ENCODE data around the gene CSF1.
"Not testable (repeated sequence)": the region's sequence is repeated elsewhere in the genome, so short reads cannot be mapped to it uniquely, and the experiment has no call there.

Gene CSF1

GRCh38 chr1:109917051-109917767 lies 6.6 kb downstream of the CSF1 start:
- H3K27me3 ChIP-seq (ENCODE audit: control insufficient read depth, insufficient read depth, low read length): peaks cover 4% of the 10 kb centered on the region
- H3K9ac ChIP-seq (ENCODE audit: low read depth, low read length): no peak overlapping the region
- peaks cover 5% of the 10 kb centered on the region for H3K36me3 ChIP-seq (ENCODE audit: control insufficient read depth, insufficient read depth, low read length)
- H3K4me3 ChIP-seq (ENCODE audit: low read depth, low read length): no peak overlapping the region
- H3K4me1 ChIP-seq (ENCODE audit: control insufficient read depth, insufficient read depth, low read length): peaks cover 1% of the 10 kb centered on the region
- H3K9me3 ChIP-seq (ENCODE audit: control insufficient read depth, insufficient read depth, low read length): no peaks in the 10 kb centered on the region

DNA sequence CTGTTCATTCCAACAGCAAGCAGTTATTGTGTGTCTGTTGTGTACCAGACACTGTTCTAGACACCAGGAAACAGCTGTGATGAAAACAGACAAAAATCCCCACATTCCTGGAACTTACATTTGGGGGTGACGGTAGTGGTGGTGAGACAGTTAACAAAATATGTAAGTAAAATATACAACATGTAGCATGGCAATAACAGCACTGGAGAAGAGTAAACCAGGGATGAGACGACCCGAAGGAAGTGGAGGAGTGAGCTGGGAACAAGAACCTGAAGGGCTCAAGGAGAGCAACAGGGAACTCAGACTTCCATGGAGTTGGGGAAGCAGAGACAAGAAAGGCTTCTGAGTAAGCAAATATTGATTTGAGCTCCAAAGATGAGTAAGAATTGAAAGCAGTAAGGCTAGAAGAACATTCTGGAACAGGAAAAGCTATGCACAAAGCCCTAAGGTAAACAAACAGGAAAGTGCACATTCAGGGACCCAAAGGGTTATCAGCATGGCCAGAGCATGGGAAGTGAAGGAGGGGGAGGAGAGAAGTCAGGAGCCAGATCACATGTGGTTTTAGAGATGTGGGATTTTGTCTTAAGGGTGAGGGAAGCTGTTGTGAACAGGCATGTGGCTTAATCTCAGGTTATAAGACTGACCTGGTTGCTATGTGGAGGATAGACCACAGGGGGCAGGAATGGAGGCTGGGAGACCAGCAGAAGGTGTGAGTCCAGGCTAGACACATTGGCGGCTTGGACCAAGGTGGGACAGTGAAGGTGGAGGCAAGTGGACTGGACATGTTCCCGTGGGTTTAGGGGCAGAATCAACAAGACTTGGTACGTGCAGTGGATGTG lies 7.3 kb downstream of the CSF1 start:
- Histone ChIP-seq H3K9ac (ENCODE audit: low read depth, low read length) (no peak overlapping the region), H3K9me3 (ENCODE audit: control insufficient read depth, insufficient read depth, low read length) (no peaks in the 10 kb centered on the region), H3K4me1 (ENCODE audit: control insufficient read depth, insufficient read depth, low read length) (no peaks in the 10 kb centered on the region), H3K4me3 (ENCODE audit: low read depth, low read length) (no peak overlapping the region), H3K36me3 (ENCODE audit: control insufficient read depth, insufficient read depth, low read length) (peaks cover 5% of the 10 kb centered on the region), H3K27me3 (ENCODE audit: control insufficient read depth, insufficient read depth, low read length) (no peaks in the 10 kb centered on the region)

- H3K4me1 ChIP-seq (ENCODE audit: control insufficient read depth, insufficient read depth, low read length): no peaks in the 10 kb centered on the region
- no peaks in the 10 kb centered on the region for H3K9me3 ChIP-seq (ENCODE audit: control insufficient read depth, insufficient read depth, low read length)
- H3K36me3 ChIP-seq (ENCODE audit: control insufficient read depth, insufficient read depth, low read length): peaks cover 5% of the 10 kb centered on the region
- H3K9ac ChIP-seq (ENCODE audit: low read depth, low read length): no peak overlapping the region
- H3K4me3 ChIP-seq (ENCODE audit: low read depth, low read length): no peak overlapping the region
- no peaks in the 10 kb centered on the region for H3K27me3 ChIP-seq (ENCODE audit: control insufficient read depth, insufficient read depth, low read length)
These were observed 8.0 kb downstream of the CSF1 start for GRCh38 chr1:109918671-109919070.

DNA sequence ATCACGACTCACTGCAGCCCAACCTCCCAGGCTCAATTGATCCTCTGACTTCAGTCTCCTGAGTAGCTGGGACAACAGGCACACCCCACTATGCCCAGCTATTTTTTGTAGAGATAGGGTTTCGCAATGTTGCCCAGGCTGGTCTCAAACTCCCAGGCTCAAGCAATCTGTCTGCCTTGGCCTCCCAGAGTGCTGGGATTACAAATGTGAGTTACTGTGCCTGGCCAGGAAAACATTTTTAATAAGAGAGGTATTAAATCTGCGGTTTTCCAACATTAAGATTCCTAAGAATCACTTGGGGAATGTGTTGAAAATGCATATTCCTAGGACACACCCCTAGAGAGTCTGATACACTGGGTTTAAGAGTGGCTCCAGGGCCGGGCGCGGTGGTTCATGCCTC lies 8.7 kb downstream of the CSF1 start:
- Histone ChIP-seq H3K4me3 (ENCODE audit: low read depth, low read length) (no peak overlapping the region), H3K9me3 (ENCODE audit: control insufficient read depth, insufficient read depth, low read length) (no peaks in the 10 kb centered on the region), H3K36me3 (ENCODE audit: control insufficient read depth, insufficient read depth, low read length) (peaks cover 7% of the 10 kb centered on the region)

GRCh38 chr1:109920391-109920790 lies 9.7 kb downstream of the CSF1 start:
- not testable (repeated sequence) for H3K4me3 ChIP-seq (ENCODE audit: low read depth, low read length); H3K36me3 ChIP-seq (ENCODE audit: control insufficient read depth, insufficient read depth, low read length); H3K9me3 ChIP-seq (ENCODE audit: control insufficient read depth, insufficient read depth, low read length); H3K4me1 ChIP-seq (ENCODE audit: control insufficient read depth, insufficient read depth, low read length); H3K27me3 ChIP-seq (ENCODE audit: control insufficient read depth, insufficient read depth, low read length); H3K9ac ChIP-seq (ENCODE audit: low read depth, low read length)

More for the DNA sequence above, 8.7 kb downstream of the CSF1 start:
- H3K27me3 ChIP-seq (ENCODE audit: control insufficient read depth, insufficient read depth, low read length): no peaks in the 10 kb centered on the region
- no peak overlapping the region for H3K9ac ChIP-seq (ENCODE audit: low read depth, low read length)
- no peaks in the 10 kb centered on the region for H3K4me1 ChIP-seq (ENCODE audit: control insufficient read depth, insufficient read depth, low read length)

- Histone ChIP-seq H3K9ac (ENCODE audit: low read depth, low read length) (no peak overlapping the region), H3K4me1 (ENCODE audit: control insufficient read depth, insufficient read depth, low read length) (no peaks in the 10 kb centered on the region), H3K36me3 (ENCODE audit: control insufficient read depth, insufficient read depth, low read length) (peaks cover 8% of the 10 kb centered on the region), H3K27me3 (ENCODE audit: control insufficient read depth, insufficient read depth, low read length) (no peaks in the 10 kb centered on the region), H3K4me3 (ENCODE audit: low read depth, low read length) (no peak overlapping the region), H3K9me3 (ENCODE audit: control insufficient read depth, insufficient read depth, low read length) (no peaks in the 10 kb centered on the region)
These were observed 11.7 kb downstream of the CSF1 start for GRCh38 chr1:109922326-109922725.

DNA sequence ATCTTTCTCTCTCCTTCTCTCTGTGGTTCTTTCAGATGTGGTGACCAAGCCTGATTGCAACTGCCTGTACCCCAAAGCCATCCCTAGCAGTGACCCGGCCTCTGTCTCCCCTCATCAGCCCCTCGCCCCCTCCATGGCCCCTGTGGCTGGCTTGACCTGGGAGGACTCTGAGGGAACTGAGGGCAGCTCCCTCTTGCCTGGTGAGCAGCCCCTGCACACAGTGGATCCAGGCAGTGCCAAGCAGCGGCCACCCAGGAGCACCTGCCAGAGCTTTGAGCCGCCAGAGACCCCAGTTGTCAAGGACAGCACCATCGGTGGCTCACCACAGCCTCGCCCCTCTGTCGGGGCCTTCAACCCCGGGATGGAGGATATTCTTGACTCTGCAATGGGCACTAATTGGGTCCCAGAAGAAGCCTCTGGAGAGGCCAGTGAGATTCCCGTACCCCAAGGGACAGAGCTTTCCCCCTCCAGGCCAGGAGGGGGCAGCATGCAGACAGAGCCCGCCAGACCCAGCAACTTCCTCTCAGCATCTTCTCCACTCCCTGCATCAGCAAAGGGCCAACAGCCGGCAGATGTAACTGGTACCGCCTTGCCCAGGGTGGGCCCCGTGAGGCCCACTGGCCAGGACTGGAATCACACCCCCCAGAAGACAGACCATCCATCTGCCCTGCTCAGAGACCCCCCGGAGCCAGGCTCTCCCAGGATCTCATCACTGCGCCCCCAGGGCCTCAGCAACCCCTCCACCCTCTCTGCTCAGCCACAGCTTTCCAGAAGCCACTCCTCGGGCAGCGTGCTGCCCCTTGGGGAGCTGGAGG lies 12.7 kb downstream of the CSF1 start:
- Histone ChIP-seq H3K9ac (ENCODE audit: low read depth, low read length) (no peak overlapping the region), H3K4me3 (ENCODE audit: low read depth, low read length) (no peak overlapping the region), H3K9me3 (ENCODE audit: control insufficient read depth, insufficient read depth, low read length) (no peaks in the 10 kb centered on the region), H3K4me1 (ENCODE audit: control insufficient read depth, insufficient read depth, low read length) (no peaks in the 10 kb centered on the region), H3K36me3 (ENCODE audit: control insufficient read depth, insufficient read depth, low read length) (peaks cover 8% of the 10 kb centered on the region), H3K27me3 (ENCODE audit: control insufficient read depth, insufficient read depth, low read length) (no peaks in the 10 kb centered on the region)

DNA sequence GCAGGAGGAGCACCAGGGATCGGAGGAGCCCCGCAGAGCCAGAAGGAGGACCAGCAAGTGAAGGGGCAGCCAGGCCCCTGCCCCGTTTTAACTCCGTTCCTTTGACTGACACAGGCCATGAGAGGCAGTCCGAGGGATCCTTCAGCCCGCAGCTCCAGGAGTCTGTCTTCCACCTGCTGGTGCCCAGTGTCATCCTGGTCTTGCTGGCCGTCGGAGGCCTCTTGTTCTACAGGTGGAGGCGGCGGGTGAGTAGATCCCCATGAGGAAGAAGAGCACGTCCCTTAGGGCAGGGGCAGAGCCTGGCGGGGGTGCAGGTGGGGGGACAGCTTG lies 13.3 kb downstream of the CSF1 start:
- Histone ChIP-seq H3K9ac (ENCODE audit: low read depth, low read length) (no peak overlapping the region), H3K27me3 (ENCODE audit: control insufficient read depth, insufficient read depth, low read length) (no peaks in the 10 kb centered on the region), H3K4me1 (ENCODE audit: control insufficient read depth, insufficient read depth, low read length) (no peaks in the 10 kb centered on the region), H3K9me3 (ENCODE audit: control insufficient read depth, insufficient read depth, low read length) (no peaks in the 10 kb centered on the region), H3K36me3 (ENCODE audit: control insufficient read depth, insufficient read depth, low read length) (peaks cover 8% of the 10 kb centered on the region), H3K4me3 (ENCODE audit: low read depth, low read length) (no peak overlapping the region)

- Histone ChIP-seq H3K4me3 (ENCODE audit: low read depth, low read length) (no peak overlapping the region), H3K4me1 (ENCODE audit: control insufficient read depth, insufficient read depth, low read length) (no peaks in the 10 kb centered on the region), H3K9me3 (ENCODE audit: control insufficient read depth, insufficient read depth, low read length) (no peaks in the 10 kb centered on the region), H3K9ac (ENCODE audit: low read depth, low read length) (no peak overlapping the region), H3K27me3 (ENCODE audit: control insufficient read depth, insufficient read depth, low read length) (no peaks in the 10 kb centered on the region), H3K36me3 (ENCODE audit: control insufficient read depth, insufficient read depth, low read length) (peaks cover 10% of the 10 kb centered on the region)
These were observed 13.7 kb downstream of the CSF1 start for GRCh38 chr1:109924316-109924715.

DNA sequence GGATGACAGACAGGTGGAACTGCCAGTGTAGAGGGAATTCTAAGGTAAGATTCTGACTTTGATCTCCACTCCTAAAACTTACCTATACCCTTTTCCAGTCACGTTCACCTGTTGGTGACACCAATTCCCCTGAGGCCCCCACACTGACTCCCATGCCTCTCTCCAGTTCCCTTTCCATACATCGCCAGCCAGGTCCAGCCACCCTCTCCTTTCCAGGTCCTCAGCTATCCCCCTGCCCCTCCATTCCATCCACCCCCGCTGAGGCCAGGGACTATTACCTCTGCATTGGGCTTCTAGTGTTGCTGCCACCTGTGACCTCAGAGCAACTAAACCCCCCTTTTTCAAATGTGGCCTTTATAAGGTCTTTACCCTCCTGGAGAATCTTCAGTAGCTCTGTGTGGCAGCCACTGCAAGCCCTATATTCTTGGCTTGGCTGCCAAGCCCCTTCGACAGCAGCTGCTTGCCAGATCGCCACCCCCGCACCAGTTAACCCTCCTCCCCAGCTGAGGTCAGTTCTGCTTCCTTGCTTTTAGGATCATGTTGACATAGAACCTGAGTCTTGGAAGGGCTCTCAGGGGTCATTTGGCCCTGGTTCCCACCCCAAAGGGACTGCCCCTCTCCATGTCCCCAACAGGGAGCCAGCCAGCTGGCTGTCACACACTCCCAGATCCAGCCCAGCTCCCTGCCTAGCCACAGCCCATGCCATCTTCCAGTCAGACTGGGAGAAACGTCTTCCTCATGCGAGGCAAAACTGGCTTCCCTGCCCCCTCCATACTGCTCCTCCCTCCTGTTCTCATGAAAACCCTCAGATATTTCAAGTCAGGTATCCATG lies 14.7 kb downstream of the CSF1 start:
- peaks cover 12% of the 10 kb centered on the region for H3K36me3 ChIP-seq (ENCODE audit: control insufficient read depth, insufficient read depth, low read length)
- H3K27me3 ChIP-seq (ENCODE audit: control insufficient read depth, insufficient read depth, low read length): no peaks in the 10 kb centered on the region
- no peak overlapping the region for H3K4me3 ChIP-seq (ENCODE audit: low read depth, low read length)
- no peaks in the 10 kb centered on the region for H3K4me1 ChIP-seq (ENCODE audit: control insufficient read depth, insufficient read depth, low read length)
- H3K9me3 ChIP-seq (ENCODE audit: control insufficient read depth, insufficient read depth, low read length): no peaks in the 10 kb centered on the region
- H3K9ac ChIP-seq (ENCODE audit: low read depth, low read length): no peak overlapping the region

DNA sequence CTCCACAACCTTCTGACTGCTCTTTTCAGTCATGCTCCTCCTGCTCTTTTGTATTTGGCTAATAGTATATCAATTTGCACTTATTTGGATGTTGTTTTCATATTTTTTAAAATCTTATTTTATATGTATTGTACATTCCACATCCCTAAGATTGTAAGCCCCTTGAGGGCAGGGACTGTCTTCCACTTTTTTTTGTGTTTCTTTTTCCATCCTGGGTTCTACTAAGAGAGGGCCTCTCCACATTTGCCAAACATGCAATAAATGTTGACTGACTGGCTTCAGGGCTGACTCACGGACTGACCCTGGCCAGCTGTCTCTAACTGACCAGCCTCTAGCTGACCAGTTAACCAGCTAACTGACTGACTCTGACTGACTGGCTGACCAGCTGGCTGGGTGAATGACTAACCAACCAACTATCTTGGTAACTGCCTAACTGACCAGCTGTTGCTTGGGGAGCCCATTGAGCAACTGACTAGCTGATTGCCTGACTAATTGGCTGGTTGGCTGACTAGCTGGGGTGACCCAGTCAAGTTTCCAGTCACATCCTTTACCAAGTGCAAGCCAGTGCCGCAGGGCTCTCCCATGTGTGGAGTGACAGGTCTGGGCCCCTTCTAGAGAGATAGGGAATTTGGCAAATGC lies 16.1 kb downstream of the CSF1 start:
- Histone ChIP-seq H3K9ac (ENCODE audit: low read depth, low read length) (no peak overlapping the region), H3K4me1 (ENCODE audit: control insufficient read depth, insufficient read depth, low read length) (peaks cover 10% of the 10 kb centered on the region), H3K27me3 (ENCODE audit: control insufficient read depth, insufficient read depth, low read length) (no peaks in the 10 kb centered on the region), H3K9me3 (ENCODE audit: control insufficient read depth, insufficient read depth, low read length) (no peaks in the 10 kb centered on the region), H3K4me3 (ENCODE audit: low read depth, low read length) (no peak overlapping the region), H3K36me3 (ENCODE audit: control insufficient read depth, insufficient read depth, low read length) (peaks cover 7% of the 10 kb centered on the region)
